ENCODE data around the gene STAP1. TPM values are rescaled to one million over a fixed set of nuclear protein-coding genes. Genes with fewer than 3 reads are reported as not detected.
A peak's percentile ranks its signal among the peaks of the same experiment; 100 is the strongest.

Gene STAP1
- total RNA-seq, 2 experiments from 2014 or later: 29.5 to 30.9 TPM

GRCh38 chr4:67566335-67566734 lies 7.8 kb downstream of the STAP1 start:
- Mint-ChIP-seq H3K36me3 (ENCODE audit: low read depth) (peaks cover 10% of the 10 kb centered on the region), H3K27me3 (no peaks in the 10 kb centered on the region), H3K27ac (no peak overlapping the region), H3K4me3 (no peak overlapping the region), H3K9me3 (no peaks in the 10 kb centered on the region), H3K4me1 (peaks cover 7% of the 10 kb centered on the region)
- ChIA-PET CTCF (interaction anchor here (1.4 kb wide), 1 partner anchor 16 kb away, joined by 4 read pairs; no protein-coding TSS in a partner anchor), POLR2A (no interaction called here)
- DNase-seq: no peak

GRCh38 chr4:67568820-67569219 lies 10.3 kb downstream of the STAP1 start:
- DNase-seq: no peak
- Mint-ChIP-seq H3K27me3 (no peaks in the 10 kb centered on the region), H3K4me3 (no peak overlapping the region), H3K27ac (no peak overlapping the region), H3K9me3 (no peaks in the 10 kb centered on the region), H3K4me1 (peaks cover 16% of the 10 kb centered on the region), H3K36me3 (ENCODE audit: low read depth) (peaks cover 23% of the 10 kb centered on the region)
- CTCF ChIA-PET: no interaction called here
- POLR2A ChIA-PET: interaction anchor here (1.3 kb wide), 1 partner anchor 24 kb away, joined by 4 read pairs; the partner anchor contains the start of gene CENPC

- H3K4me1 Mint-ChIP-seq: peaks cover 23% of the 10 kb centered on the region
- ChIA-PET CTCF (no interaction called here), POLR2A (no interaction called here)
- no peak overlapping the region for H3K4me3 Mint-ChIP-seq
- no peaks in the 10 kb centered on the region for H3K27me3 Mint-ChIP-seq
- H3K36me3 Mint-ChIP-seq (ENCODE audit: low read depth): peaks cover 19% of the 10 kb centered on the region
- no peak for DNase-seq
- H3K27ac Mint-ChIP-seq: no peak overlapping the region
- no peaks in the 10 kb centered on the region for H3K9me3 Mint-ChIP-seq
Observed at GRCh38 chr4:67570537-67570936, 12.0 kb downstream of the STAP1 start.

- H3K36me3 Mint-ChIP-seq (ENCODE audit: low read depth): peaks cover 26% of the 10 kb centered on the region
- no peaks in the 10 kb centered on the region for H3K9me3 Mint-ChIP-seq
- no peak overlapping the region for H3K4me3 Mint-ChIP-seq
- H3K4me1 Mint-ChIP-seq: peaks cover 24% of the 10 kb centered on the region
- no peak for DNase-seq
- ChIA-PET CTCF (no interaction called here), POLR2A (no interaction called here)
- no peak overlapping the region for H3K27ac Mint-ChIP-seq
- H3K27me3 Mint-ChIP-seq: no peaks in the 10 kb centered on the region
Observed at GRCh38 chr4:67571975-67572374, 13.4 kb downstream of the STAP1 start.

- H3K9me3 Mint-ChIP-seq: no peaks in the 10 kb centered on the region
- ChIA-PET POLR2A (interaction anchor here (0.8 kb wide), 1 partner anchor 12 kb away, joined by 3 read pairs; no protein-coding TSS in a partner anchor), CTCF (interaction anchor here (1.3 kb wide), 1 partner anchor 8 kb away, joined by 3 read pairs; no protein-coding TSS in a partner anchor)
- H3K27me3 Mint-ChIP-seq: no peaks in the 10 kb centered on the region
- H3K27ac Mint-ChIP-seq: no peak overlapping the region
- H3K36me3 Mint-ChIP-seq (ENCODE audit: low read depth): peaks cover 33% of the 10 kb centered on the region
- peaks cover 24% of the 10 kb centered on the region for H3K4me1 Mint-ChIP-seq
- no peak overlapping the region for H3K4me3 Mint-ChIP-seq
- DNase-seq: no peak
Observed at GRCh38 chr4:67573193-67573592, 14.7 kb downstream of the STAP1 start.

- POLR2A ChIA-PET: no interaction called here
- Mint-ChIP-seq H3K9me3 (no peaks in the 10 kb centered on the region), H3K4me3 (peak overlapping the region; percentile 1), H3K27me3 (no peaks in the 10 kb centered on the region), H3K4me1 (peaks cover 24% of the 10 kb centered on the region), H3K36me3 (ENCODE audit: low read depth) (peaks cover 46% of the 10 kb centered on the region), H3K27ac (peak overlapping the region; percentile 19)
- CTCF ChIA-PET: no interaction called here
- no peak for DNase-seq
Observed at GRCh38 chr4:67575232-67576058, 16.9 kb downstream of the STAP1 start.

- ChIA-PET CTCF (interaction anchor here (1.3 kb wide), 1 partner anchor 125 kb away, joined by 4 read pairs; the partner anchor contains the start of gene UBA6), POLR2A (no interaction called here)
- Mint-ChIP-seq H3K4me3 (no peak overlapping the region), H3K9me3 (no peaks in the 10 kb centered on the region), H3K27ac (no peak overlapping the region), H3K36me3 (ENCODE audit: low read depth) (peaks cover 50% of the 10 kb centered on the region), H3K27me3 (no peaks in the 10 kb centered on the region), H3K4me1 (peaks cover 30% of the 10 kb centered on the region)
- no peak for DNase-seq
Observed at GRCh38 chr4:67576059-67576466, 17.5 kb downstream of the STAP1 start.

GRCh38 chr4:67576538-67576937 lies 18.0 kb downstream of the STAP1 start:
- ChIA-PET CTCF (interaction anchor here (1.3 kb wide), 1 partner anchor 124 kb away, joined by 4 read pairs; the partner anchor contains the start of gene UBA6), POLR2A (no interaction called here)
- H3K36me3 Mint-ChIP-seq (ENCODE audit: low read depth): peaks cover 51% of the 10 kb centered on the region

GRCh38 chr4:67580577-67580976 lies 22.1 kb downstream of the STAP1 start:
- Mint-ChIP-seq H3K4me1 (peaks cover 26% of the 10 kb centered on the region), H3K27me3 (no peaks in the 10 kb centered on the region), H3K9me3 (no peaks in the 10 kb centered on the region), H3K27ac (peak overlapping the region; percentile 23), H3K4me3 (no peak overlapping the region), H3K36me3 (ENCODE audit: low read depth) (peaks cover 51% of the 10 kb centered on the region)
- ChIA-PET POLR2A (interaction anchor here (1.6 kb wide), 1 partner anchor 36 kb away, joined by 4 read pairs; no protein-coding TSS in a partner anchor), CTCF (interaction anchor here (1.0 to 1.3 kb wide), 2 partner anchors 13 to 166 kb away, joined by 3 read pairs; no protein-coding TSS in a partner anchor)
- DNase-seq: no peak

More at GRCh38 chr4:67576538-67576937, 18.0 kb downstream of the STAP1 start:
- DNase-seq: no peak
- Mint-ChIP-seq H3K4me3 (no peak overlapping the region), H3K27me3 (no peaks in the 10 kb centered on the region), H3K27ac (no peak overlapping the region), H3K9me3 (no peaks in the 10 kb centered on the region), H3K4me1 (peaks cover 35% of the 10 kb centered on the region)

- ChIA-PET POLR2A (interaction anchor here (0.7 to 1.6 kb wide), 2 partner anchors 37 to 119 kb away, joined by 3 to 4 read pairs; partner anchors contain the start of gene UBA6), CTCF (interaction anchor here (0.7 to 1.3 kb wide), 3 partner anchors 8 to 165 kb away, joined by 3 to 4 read pairs (median 3); no protein-coding TSS in a partner anchor)
- peak overlapping the region; percentile 68 for H3K27ac Mint-ChIP-seq
- H3K36me3 Mint-ChIP-seq (ENCODE audit: low read depth): peaks cover 44% of the 10 kb centered on the region
- no peaks in the 10 kb centered on the region for H3K27me3 Mint-ChIP-seq
- H3K4me1 Mint-ChIP-seq: peaks cover 21% of the 10 kb centered on the region
- H3K9me3 Mint-ChIP-seq: no peaks in the 10 kb centered on the region
- H3K4me3 Mint-ChIP-seq: peak overlapping the region; percentile 38
- DNase-seq: no peak
Observed at GRCh38 chr4:67581208-67581857, 22.8 kb downstream of the STAP1 start.

- no peak overlapping the region for H3K4me3 Mint-ChIP-seq
- H3K27ac Mint-ChIP-seq: peak overlapping the region; percentile 68
- peaks cover 47% of the 10 kb centered on the region for H3K36me3 Mint-ChIP-seq (ENCODE audit: low read depth)
Observed at GRCh38 chr4:67581913-67582312, 23.4 kb downstream of the STAP1 start.

GRCh38 chr4:67584496-67584895 lies 26.0 kb downstream of the STAP1 start:
- ChIA-PET CTCF (no interaction called here), POLR2A (no interaction called here)
- peaks cover 41% of the 10 kb centered on the region for H3K36me3 Mint-ChIP-seq (ENCODE audit: low read depth)
- no peaks in the 10 kb centered on the region for H3K27me3 Mint-ChIP-seq
- no peak for DNase-seq
- H3K4me3 Mint-ChIP-seq: no peak overlapping the region
- H3K27ac Mint-ChIP-seq: peak overlapping the region; percentile 7
- peaks cover 20% of the 10 kb centered on the region for H3K4me1 Mint-ChIP-seq
- no peaks in the 10 kb centered on the region for H3K9me3 Mint-ChIP-seq

More at GRCh38 chr4:67581913-67582312, 23.4 kb downstream of the STAP1 start:
- DNase-seq: no peak
- ChIA-PET CTCF (interaction anchor here (0.7 to 1.3 kb wide), 3 partner anchors 8 to 164 kb away, joined by 3 to 4 read pairs (median 3); no protein-coding TSS in a partner anchor), POLR2A (no interaction called here)
- Mint-ChIP-seq H3K27me3 (no peaks in the 10 kb centered on the region), H3K9me3 (no peaks in the 10 kb centered on the region), H3K4me1 (peaks cover 21% of the 10 kb centered on the region)

- H3K4me1 Mint-ChIP-seq: peaks cover 2% of the 10 kb centered on the region
- H3K4me3 Mint-ChIP-seq: no peak overlapping the region
- no peaks in the 10 kb centered on the region for H3K9me3 Mint-ChIP-seq
- ChIA-PET CTCF (no interaction called here), POLR2A (no interaction called here)
- H3K27ac Mint-ChIP-seq: no peak overlapping the region
- no peaks in the 10 kb centered on the region for H3K27me3 Mint-ChIP-seq
- H3K36me3 Mint-ChIP-seq (ENCODE audit: low read depth): peaks cover 36% of the 10 kb centered on the region
- DNase-seq: no peak
Observed at GRCh38 chr4:67587156-67587555, 28.6 kb downstream of the STAP1 start.
